MM.1S (cell line): ENCODE measurements around the gene OR1B1.
"Not testable (repeated sequence)": the region's sequence is repeated elsewhere in the genome, so short reads cannot be mapped to it uniquely, and the experiment has no call there.

Source experiments
- DNase-seq: peaks from one replicate; pipeline ENCODE4 v3.0.0-alpha.2; 2015
- H2AFZ ChIP-seq: fragments of 300-600 bp; sonication (generic); 2 replicates; pipeline ENCODE4 v1.6.0; 2016; ENCODE audit warnings: antibody characterized with exemption, low read length
- H3F3A ChIP-seq: fragments of 300-600 bp; sonication (generic); 2 replicates; pipeline ENCODE4 v1.6.1; 2016; ENCODE audit warnings: mild to moderate bottlenecking, antibody characterized with exemption, low read length, moderate library complexity, mixed read lengths; ENCODE audit not compliant: insufficient read depth
- H3K27ac ChIP-seq: fragments of 300-600 bp; sonication (generic); 2 replicates; pipeline ENCODE4 v1.5.1; 2016; ENCODE audit warnings: mild to moderate bottlenecking, low read length
- H3K27me3 ChIP-seq: fragments of 300-600 bp; sonication (generic); replicated peaks from 2 replicates; pipeline ENCODE4 v1.6.0; 2016; ENCODE audit warnings: low read length; ENCODE audit not compliant: insufficient read depth
- H3K36me3 ChIP-seq: fragments of 300-600 bp; sonication (generic); replicated peaks from 2 replicates; pipeline ENCODE4 v1.6.1; 2016; ENCODE audit warnings: mild to moderate bottlenecking, low read length, mixed read lengths; ENCODE audit not compliant: insufficient read depth
- H3K4me1 ChIP-seq: fragments of 300-600 bp; sonication (generic); 2 replicates; pipeline ENCODE4 v1.6.1; 2016; ENCODE audit warnings: low read length, mixed read lengths
- H3K4me2 ChIP-seq: fragments of 300-600 bp; sonication (generic); 2 replicates; pipeline ENCODE4 v1.6.0; 2016; ENCODE audit warnings: low read depth, low read length
- H3K4me3 ChIP-seq: fragments of 300-600 bp; sonication (generic); 2 replicates; pipeline ENCODE4 v1.5.1; 2016; ENCODE audit warnings: low read length, mixed read lengths
- H3K79me2 ChIP-seq: fragments of 300-600 bp; sonication (generic); 2 replicates; pipeline ENCODE4 v1.6.1; 2016; ENCODE audit warnings: mixed run types, low read length, mixed read lengths
- H3K9ac ChIP-seq: fragments of 300-600 bp; sonication (generic); 2 replicates; pipeline ENCODE4 v1.6.1; 2016; ENCODE audit warnings: low read length, mixed read lengths
- H3K9me2 ChIP-seq: fragments of 300-600 bp; sonication (generic); replicated peaks from 2 replicates; pipeline ENCODE4 v1.6.1; 2016; ENCODE audit warnings: mild to moderate bottlenecking, low read length, mixed read lengths; ENCODE audit not compliant: insufficient read depth
- H3K9me3 ChIP-seq: fragments of 300-600 bp; sonication (generic); replicated peaks from 2 replicates; pipeline ENCODE4 v1.6.1; 2016; ENCODE audit warnings: mild to moderate bottlenecking, low read length, mixed read lengths; ENCODE audit not compliant: insufficient read depth
- H4K20me1 ChIP-seq: fragments of 300-600 bp; sonication (generic); 2 replicates; pipeline ENCODE4 v1.6.1; 2016; ENCODE audit warnings: mild to moderate bottlenecking, low read length, moderate library complexity, mixed read lengths; ENCODE audit not compliant: insufficient read depth
- CTCF ChIP-seq: fragments of 300-600 bp; sonication (generic); IDR thresholded peaks from 2 replicates; pipeline ENCODE4 v1.5.1; 2016; ENCODE audit warnings: antibody characterized with exemption, low read length, mixed read lengths
- EZH2 ChIP-seq: fragments of 300-600 bp; sonication (generic); optimal IDR thresholded peaks from 2 replicates; pipeline ENCODE3; 2017; ENCODE audit warnings: low read depth, mild to moderate bottlenecking, antibody characterized with exemption, low read length, mixed read lengths
- EZH2phosphoT487 ChIP-seq: fragments of 300-600 bp; sonication (generic); IDR thresholded peaks from 2 replicates; pipeline ENCODE4 v1.6.1; 2018; ENCODE audit warnings: antibody characterized with exemption, low read length

Gene OR1B1

GRCh38 chr9:122606587-122606986 is 50.8 kb downstream of the OR1B1 start:
- no peaks in the 10 kb centered on the region for H3F3A ChIP-seq
- no peak for TF ChIP-seq EZH2
- TF ChIP-seq CTCF: no peak
- TF ChIP-seq EZH2phosphoT487: no peak
- no peak overlapping the region for H2AFZ ChIP-seq
- no peak overlapping the region for H3K9ac ChIP-seq
- DNase-seq: no peak
- no peaks in the 10 kb centered on the region for H3K9me2 ChIP-seq
- H3K79me2 ChIP-seq: no peaks in the 10 kb centered on the region
- no peaks in the 10 kb centered on the region for H3K36me3 ChIP-seq
- no peaks in the 10 kb centered on the region for H4K20me1 ChIP-seq
- no peak overlapping the region for H3K27ac ChIP-seq
- no peak overlapping the region for H3K4me3 ChIP-seq
- no peaks in the 10 kb centered on the region for H3K27me3 ChIP-seq
- no peaks in the 10 kb centered on the region for H3K4me1 ChIP-seq
- H3K9me3 ChIP-seq: no peaks in the 10 kb centered on the region
- H3K4me2 ChIP-seq: no peak overlapping the region

- Histone ChIP-seq H3K27me3 (no peaks in the 10 kb centered on the region), H3K9ac (no peak overlapping the region), H2AFZ (no peak overlapping the region), H3K9me2 (no peaks in the 10 kb centered on the region), H3F3A (no peaks in the 10 kb centered on the region), H3K79me2 (no peaks in the 10 kb centered on the region), H3K4me2 (no peak overlapping the region), H3K36me3 (no peaks in the 10 kb centered on the region), H3K4me3 (no peak overlapping the region), H3K27ac (no peak overlapping the region), H3K4me1 (no peaks in the 10 kb centered on the region), H3K9me3 (no peaks in the 10 kb centered on the region), H4K20me1 (no peaks in the 10 kb centered on the region)
- TF ChIP-seq EZH2 (no peak), CTCF (no peak), EZH2phosphoT487 (no peak)
- DNase-seq: no peak
Measured at GRCh38 chr9:122605691-122606090, 51.7 kb downstream of the OR1B1 start.

GRCh38 chr9:122583284-122583683 is 74.1 kb downstream of the OR1B1 start, which contains the start of gene OR1L8:
Gene OR1L8 (minus strand): TSS chr9:122583384. CDS start chr9:122568477, 14,907 bp downstream.
- not testable (repeated sequence) for H3K4me1 ChIP-seq, H3K4me3 ChIP-seq, H3K4me2 ChIP-seq, H3K9me2 ChIP-seq, DNase-seq, H3K27ac ChIP-seq, H3K79me2 ChIP-seq, H3K36me3 ChIP-seq, H3K9ac ChIP-seq, H3K27me3 ChIP-seq, H3K9me3 ChIP-seq, H2AFZ ChIP-seq, H3F3A ChIP-seq, H4K20me1 ChIP-seq

- TF ChIP-seq EZH2 (no peak), EZH2phosphoT487 (no peak), CTCF (no peak)
- H3K27ac ChIP-seq: no peak overlapping the region
- H3K4me1 ChIP-seq: no peaks in the 10 kb centered on the region
- DNase-seq: no peak
- H3K9ac ChIP-seq: no peak overlapping the region
- H3K4me3 ChIP-seq: no peak overlapping the region
- H3K9me2 ChIP-seq: no peaks in the 10 kb centered on the region
- no peaks in the 10 kb centered on the region for H3K79me2 ChIP-seq
- no peak overlapping the region for H2AFZ ChIP-seq
- H3K27me3 ChIP-seq: no peaks in the 10 kb centered on the region
- no peaks in the 10 kb centered on the region for H3F3A ChIP-seq
- H3K36me3 ChIP-seq: no peaks in the 10 kb centered on the region
- H4K20me1 ChIP-seq: no peaks in the 10 kb centered on the region
- no peak overlapping the region for H3K4me2 ChIP-seq
- no peaks in the 10 kb centered on the region for H3K9me3 ChIP-seq
Measured at GRCh38 chr9:122580360-122580759, 77.1 kb downstream of the OR1B1 start.
